HEK293 (cell line): ENCODE data around the gene DCAF7.

Experiments
- CTCF ChIA-PET: fragments of 350-600 bp; formaldehyde crosslinking; extraction: SDS; loops from one replicate; lab custom pipeline; 2021; ENCODE audit warnings: antibody characterized with exemption; lab: Yijun Ruan, JAX
- POLR2A ChIA-PET: fragments of 300-600 bp; formaldehyde crosslinking; extraction: SDS; loops from one replicate; lab custom pipeline; 2020; ENCODE audit warnings: antibody characterized with exemption, inconsistent platforms; lab: Yijun Ruan, JAX
- H3K27ac ChIP-seq: fragments of 200-500 bp; sonication (Bioruptor generic); 2 replicates; pipeline ENCODE4 v1.5.1; 2014; ENCODE audit warnings: low read depth, low read length, control low read depth, inconsistent platforms; ENCODE audit errors: extremely low read depth
- H3K36me3 ChIP-seq, 2 experiments: fragments of 200-500 bp in 1 of 2; sonication (Bioruptor generic) in 1 of 2; 1 replicate in 1 of 2; 2 replicates in 1 of 2; pipeline ENCODE4 v1.5.1; 2014 to 2017; ENCODE audit warnings: inconsistent platforms in 2 of 2, low read length in 2 of 2; ENCODE audit not compliant: control insufficient read depth in 2 of 2, insufficient read depth in 1 of 2
- H3K4me1 ChIP-seq: fragments of 200-500 bp; sonication (Bioruptor generic); 2 replicates; pipeline ENCODE4 v1.5.1; 2014; ENCODE audit warnings: mild to moderate bottlenecking, low read length, inconsistent platforms; ENCODE audit not compliant: control insufficient read depth, insufficient read depth
- H3K4me3 ChIP-seq: 2 replicates; pipeline ENCODE4 v1.5.1; 2011; ENCODE audit warnings: low read depth, mild to moderate bottlenecking, control low read depth, low read length, moderate library complexity
- H3K9me3 ChIP-seq: fragments of 200-500 bp; sonication (Bioruptor generic); 2 replicates; pipeline ENCODE4 v1.5.1; 2014; ENCODE audit warnings: low read depth, low read length, inconsistent platforms; ENCODE audit not compliant: control insufficient read depth, insufficient read depth
- GLI2 ChIP-seq: fragments of 450-650 bp; formaldehyde crosslinking; IDR thresholded peaks from 2 replicates; pipeline ENCODE4; 2017; ENCODE audit warnings: missing biosample characterization, missing genetic modification characterization, low read depth, borderline replicate concordance
- PRDM1 ChIP-seq: fragments of 450-650 bp; formaldehyde crosslinking; IDR thresholded peaks from 2 replicates; pipeline ENCODE4; 2016; ENCODE audit warnings: missing biosample characterization, missing genetic modification characterization
- WT1 ChIP-seq: fragments of 450-650 bp; formaldehyde crosslinking; IDR thresholded peaks from 2 replicates; pipeline ENCODE4 v1.5.1; 2016; ENCODE audit warnings: missing biosample characterization, missing genetic modification characterization
- YY1 ChIP-seq: fragments of 450-650 bp; formaldehyde crosslinking; IDR thresholded peaks from 2 replicates; pipeline ENCODE4 v1.5.1; 2018; ENCODE audit warnings: missing biosample characterization, missing genetic modification characterization
- ZNF274 ChIP-seq, 2 experiments: fragments of 200-500 bp in 1 of 2; fragments of 450-650 bp in 1 of 2; sonication (Bioruptor generic) in 1 of 2; formaldehyde crosslinking in 1 of 2; IDR thresholded peaks; 2 replicates each; pipeline versions ENCODE4 v1.5.1 to v1.6.1; 2014 to 2016; ENCODE audit warnings: borderline replicate concordance in 1 of 2, inconsistent platforms in 1 of 2, low read length in 1 of 2, missing biosample characterization in 1 of 2, missing genetic modification characterization in 1 of 2
- ZNF311 ChIP-seq: fragments of 450-650 bp; formaldehyde crosslinking; IDR thresholded peaks from 2 replicates; pipeline ENCODE4 v1.5.1; 2017; ENCODE audit warnings: missing biosample characterization, missing genetic modification characterization, borderline replicate concordance
- ZNF366 ChIP-seq: fragments of 450-650 bp; formaldehyde crosslinking; conservative IDR thresholded peaks from 2 replicates; pipeline ENCODE4 v1.5.1; 2016; ENCODE audit warnings: missing biosample characterization, missing genetic modification characterization
- ZNF433 ChIP-seq: fragments of 450-650 bp; formaldehyde crosslinking; IDR thresholded peaks from 2 replicates; pipeline ENCODE4 v1.5.1; 2016; ENCODE audit warnings: missing biosample characterization, missing genetic modification characterization, low read depth
- ZNF747 ChIP-seq: fragments of 450-650 bp; formaldehyde crosslinking; IDR thresholded peaks from 2 replicates; pipeline ENCODE4 v1.5.1; 2016; ENCODE audit warnings: missing biosample characterization, missing genetic modification characterization
- TF ChIP-seq, protein P1 (sequence below): fragments of 450-650 bp; formaldehyde crosslinking; IDR thresholded peaks from 2 replicates; pipeline ENCODE4 v1.5.1; 2016; ENCODE audit warnings: missing biosample characterization, missing genetic modification characterization
- TF ChIP-seq, protein P2 (sequence below): fragments of 450-650 bp; formaldehyde crosslinking; IDR thresholded peaks from 2 replicates; pipeline ENCODE4 v1.5.1; 2017; ENCODE audit warnings: missing biosample characterization, missing genetic modification characterization
- TF ChIP-seq, protein P3 (sequence below): fragments of 450-650 bp; IDR thresholded peaks from 2 replicates; pipeline ENCODE4 v1.5.1; 2018; ENCODE audit warnings: missing biosample characterization, missing genetic modification characterization
- TF ChIP-seq, protein P4 (sequence below): fragments of 450-650 bp; formaldehyde crosslinking; IDR thresholded peaks from 2 replicates; pipeline ENCODE4 v1.5.1; 2016; ENCODE audit warnings: missing biosample characterization, missing genetic modification characterization
- TF ChIP-seq, protein P5 (sequence below): fragments of 450-650 bp; formaldehyde crosslinking; IDR thresholded peaks from 2 replicates; pipeline ENCODE4 v1.5.1; 2017; ENCODE audit warnings: missing biosample characterization, missing genetic modification characterization
- TF ChIP-seq, protein P6 (sequence below): fragments of 450-650 bp; formaldehyde crosslinking; IDR thresholded peaks from 2 replicates; pipeline ENCODE4 v1.5.0; 2017; ENCODE audit warnings: missing biosample characterization, missing genetic modification characterization, borderline replicate concordance

The DCAF7 gene

DNA sequence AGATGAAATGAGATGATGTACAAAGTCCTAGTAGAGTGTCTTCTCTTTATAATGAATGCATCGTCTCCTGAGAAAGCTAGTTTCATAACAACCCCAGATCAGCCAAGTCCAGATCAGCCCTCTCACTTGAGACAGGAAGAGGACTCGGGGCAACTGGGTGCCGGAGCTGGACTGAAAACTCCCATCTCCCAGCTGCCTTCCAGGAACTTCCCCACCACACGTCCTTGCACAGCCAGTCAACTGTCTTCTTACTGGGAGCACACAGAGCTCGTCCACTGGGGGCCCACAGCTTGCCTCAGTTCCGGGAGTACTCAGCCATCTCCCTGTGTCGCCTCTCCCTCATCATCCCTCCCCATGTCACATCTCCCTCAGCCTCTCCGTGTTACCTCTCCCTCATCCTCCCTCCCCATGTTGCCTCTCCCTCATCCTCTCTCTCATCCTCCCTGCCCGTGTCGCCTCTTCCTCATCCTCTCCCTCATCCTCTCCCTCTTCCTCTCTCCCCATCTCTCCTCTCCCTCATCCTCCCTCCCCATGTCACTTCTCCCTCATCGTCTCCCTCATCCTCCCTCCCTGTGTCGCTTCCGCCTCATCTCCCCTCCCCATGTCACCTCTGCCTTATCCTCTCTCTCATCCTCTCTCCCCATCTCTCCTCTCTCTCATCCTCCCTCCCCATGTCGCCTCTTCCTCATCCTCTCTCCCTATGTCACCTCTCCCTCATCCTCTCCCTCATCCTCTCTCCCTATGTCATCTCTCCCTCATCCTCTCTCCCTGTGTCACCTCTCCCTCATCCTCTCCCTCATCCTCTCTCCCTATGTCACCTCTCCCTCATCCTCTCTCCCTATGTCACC lies 49.5 kb upstream of the DCAF7 start:
- Histone ChIP-seq H3K27ac (no peak overlapping the region), H3K36me3 (no peaks in the 10 kb centered on the region), H3K9me3 (no peaks in the 10 kb centered on the region), H3K4me3 (no peak overlapping the region), H3K4me1 (no peaks in the 10 kb centered on the region)
- ChIA-PET POLR2A (no interaction called here), CTCF (interaction anchor here (1.1 kb wide), 1 partner anchor 12 kb away, joined by 3 read pairs; no protein-coding TSS in a partner anchor)
- TF ChIP-seq ZNF366 (0 out of 2 replicates have a peak, but pooled peaks have one; percentile 21), PRDM1 (tag by site-specific recombination) (0 out of 2 replicates have a peak, but pooled peaks have one; percentile 21), ZNF274 (IDR thresholded peaks at IDR 0.05; ENCODE audit: low read length) (no peak), ZNF274 (tag by site-specific recombination; IDR thresholded peaks at IDR 0.05; ENCODE audit: borderline replicate concordance) (no peak), ZNF433 (tag by site-specific recombination) (no peak), ZNF747 (tag by site-specific recombination) (no peak), ZNF311 (0 out of 2 replicates have a peak, but pooled peaks have one; percentile 41), GLI2 (tag by site-specific recombination) (no peak), WT1 (tag by site-specific recombination) (0 out of 2 replicates have a peak, but pooled peaks have one; percentile 17), YY1 (tag by site-specific recombination) (no peak)
- TF ChIP-seq, protein P1, sequence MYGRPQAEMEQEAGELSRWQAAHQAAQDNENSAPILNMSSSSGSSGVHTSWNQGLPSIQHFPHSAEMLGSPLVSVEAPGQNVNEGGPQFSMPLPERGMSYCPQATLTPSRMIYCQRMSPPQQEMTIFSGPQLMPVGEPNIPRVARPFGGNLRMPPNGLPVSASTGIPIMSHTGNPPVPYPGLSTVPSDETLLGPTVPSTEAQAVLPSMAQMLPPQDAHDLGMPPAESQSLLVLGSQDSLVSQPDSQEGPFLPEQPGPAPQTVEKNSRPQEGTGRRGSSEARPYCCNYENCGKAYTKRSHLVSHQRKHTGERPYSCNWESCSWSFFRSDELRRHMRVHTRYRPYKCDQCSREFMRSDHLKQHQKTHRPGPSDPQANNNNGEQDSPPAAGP (tag by site-specific recombination), result peak; percentile 43; the same call in 1 of the 2 replicates
- TF ChIP-seq, protein P2, sequence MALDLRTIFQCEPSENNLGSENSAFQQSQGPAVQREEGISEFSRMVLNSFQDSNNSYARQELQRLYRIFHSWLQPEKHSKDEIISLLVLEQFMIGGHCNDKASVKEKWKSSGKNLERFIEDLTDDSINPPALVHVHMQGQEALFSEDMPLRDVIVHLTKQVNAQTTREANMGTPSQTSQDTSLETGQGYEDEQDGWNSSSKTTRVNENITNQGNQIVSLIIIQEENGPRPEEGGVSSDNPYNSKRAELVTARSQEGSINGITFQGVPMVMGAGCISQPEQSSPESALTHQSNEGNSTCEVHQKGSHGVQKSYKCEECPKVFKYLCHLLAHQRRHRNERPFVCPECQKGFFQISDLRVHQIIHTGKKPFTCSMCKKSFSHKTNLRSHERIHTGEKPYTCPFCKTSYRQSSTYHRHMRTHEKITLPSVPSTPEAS (tag by site-specific recombination), result no peak
- TF ChIP-seq, protein P3, sequence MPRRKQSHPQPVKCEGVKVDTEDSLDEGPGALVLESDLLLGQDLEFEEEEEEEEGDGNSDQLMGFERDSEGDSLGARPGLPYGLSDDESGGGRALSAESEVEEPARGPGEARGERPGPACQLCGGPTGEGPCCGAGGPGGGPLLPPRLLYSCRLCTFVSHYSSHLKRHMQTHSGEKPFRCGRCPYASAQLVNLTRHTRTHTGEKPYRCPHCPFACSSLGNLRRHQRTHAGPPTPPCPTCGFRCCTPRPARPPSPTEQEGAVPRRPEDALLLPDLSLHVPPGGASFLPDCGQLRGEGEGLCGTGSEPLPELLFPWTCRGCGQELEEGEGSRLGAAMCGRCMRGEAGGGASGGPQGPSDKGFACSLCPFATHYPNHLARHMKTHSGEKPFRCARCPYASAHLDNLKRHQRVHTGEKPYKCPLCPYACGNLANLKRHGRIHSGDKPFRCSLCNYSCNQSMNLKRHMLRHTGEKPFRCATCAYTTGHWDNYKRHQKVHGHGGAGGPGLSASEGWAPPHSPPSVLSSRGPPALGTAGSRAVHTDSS, result no peak
- TF ChIP-seq, protein P4, sequence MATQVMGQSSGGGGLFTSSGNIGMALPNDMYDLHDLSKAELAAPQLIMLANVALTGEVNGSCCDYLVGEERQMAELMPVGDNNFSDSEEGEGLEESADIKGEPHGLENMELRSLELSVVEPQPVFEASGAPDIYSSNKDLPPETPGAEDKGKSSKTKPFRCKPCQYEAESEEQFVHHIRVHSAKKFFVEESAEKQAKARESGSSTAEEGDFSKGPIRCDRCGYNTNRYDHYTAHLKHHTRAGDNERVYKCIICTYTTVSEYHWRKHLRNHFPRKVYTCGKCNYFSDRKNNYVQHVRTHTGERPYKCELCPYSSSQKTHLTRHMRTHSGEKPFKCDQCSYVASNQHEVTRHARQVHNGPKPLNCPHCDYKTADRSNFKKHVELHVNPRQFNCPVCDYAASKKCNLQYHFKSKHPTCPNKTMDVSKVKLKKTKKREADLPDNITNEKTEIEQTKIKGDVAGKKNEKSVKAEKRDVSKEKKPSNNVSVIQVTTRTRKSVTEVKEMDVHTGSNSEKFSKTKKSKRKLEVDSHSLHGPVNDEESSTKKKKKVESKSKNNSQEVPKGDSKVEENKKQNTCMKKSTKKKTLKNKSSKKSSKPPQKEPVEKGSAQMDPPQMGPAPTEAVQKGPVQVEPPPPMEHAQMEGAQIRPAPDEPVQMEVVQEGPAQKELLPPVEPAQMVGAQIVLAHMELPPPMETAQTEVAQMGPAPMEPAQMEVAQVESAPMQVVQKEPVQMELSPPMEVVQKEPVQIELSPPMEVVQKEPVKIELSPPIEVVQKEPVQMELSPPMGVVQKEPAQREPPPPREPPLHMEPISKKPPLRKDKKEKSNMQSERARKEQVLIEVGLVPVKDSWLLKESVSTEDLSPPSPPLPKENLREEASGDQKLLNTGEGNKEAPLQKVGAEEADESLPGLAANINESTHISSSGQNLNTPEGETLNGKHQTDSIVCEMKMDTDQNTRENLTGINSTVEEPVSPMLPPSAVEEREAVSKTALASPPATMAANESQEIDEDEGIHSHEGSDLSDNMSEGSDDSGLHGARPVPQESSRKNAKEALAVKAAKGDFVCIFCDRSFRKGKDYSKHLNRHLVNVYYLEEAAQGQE (tag by site-specific recombination), result no peak
- TF ChIP-seq, protein P5, sequence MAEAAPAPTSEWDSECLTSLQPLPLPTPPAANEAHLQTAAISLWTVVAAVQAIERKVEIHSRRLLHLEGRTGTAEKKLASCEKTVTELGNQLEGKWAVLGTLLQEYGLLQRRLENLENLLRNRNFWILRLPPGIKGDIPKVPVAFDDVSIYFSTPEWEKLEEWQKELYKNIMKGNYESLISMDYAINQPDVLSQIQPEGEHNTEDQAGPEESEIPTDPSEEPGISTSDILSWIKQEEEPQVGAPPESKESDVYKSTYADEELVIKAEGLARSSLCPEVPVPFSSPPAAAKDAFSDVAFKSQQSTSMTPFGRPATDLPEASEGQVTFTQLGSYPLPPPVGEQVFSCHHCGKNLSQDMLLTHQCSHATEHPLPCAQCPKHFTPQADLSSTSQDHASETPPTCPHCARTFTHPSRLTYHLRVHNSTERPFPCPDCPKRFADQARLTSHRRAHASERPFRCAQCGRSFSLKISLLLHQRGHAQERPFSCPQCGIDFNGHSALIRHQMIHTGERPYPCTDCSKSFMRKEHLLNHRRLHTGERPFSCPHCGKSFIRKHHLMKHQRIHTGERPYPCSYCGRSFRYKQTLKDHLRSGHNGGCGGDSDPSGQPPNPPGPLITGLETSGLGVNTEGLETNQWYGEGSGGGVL (tag by site-specific recombination), result peak; percentile 61
- TF ChIP-seq, protein P6, sequence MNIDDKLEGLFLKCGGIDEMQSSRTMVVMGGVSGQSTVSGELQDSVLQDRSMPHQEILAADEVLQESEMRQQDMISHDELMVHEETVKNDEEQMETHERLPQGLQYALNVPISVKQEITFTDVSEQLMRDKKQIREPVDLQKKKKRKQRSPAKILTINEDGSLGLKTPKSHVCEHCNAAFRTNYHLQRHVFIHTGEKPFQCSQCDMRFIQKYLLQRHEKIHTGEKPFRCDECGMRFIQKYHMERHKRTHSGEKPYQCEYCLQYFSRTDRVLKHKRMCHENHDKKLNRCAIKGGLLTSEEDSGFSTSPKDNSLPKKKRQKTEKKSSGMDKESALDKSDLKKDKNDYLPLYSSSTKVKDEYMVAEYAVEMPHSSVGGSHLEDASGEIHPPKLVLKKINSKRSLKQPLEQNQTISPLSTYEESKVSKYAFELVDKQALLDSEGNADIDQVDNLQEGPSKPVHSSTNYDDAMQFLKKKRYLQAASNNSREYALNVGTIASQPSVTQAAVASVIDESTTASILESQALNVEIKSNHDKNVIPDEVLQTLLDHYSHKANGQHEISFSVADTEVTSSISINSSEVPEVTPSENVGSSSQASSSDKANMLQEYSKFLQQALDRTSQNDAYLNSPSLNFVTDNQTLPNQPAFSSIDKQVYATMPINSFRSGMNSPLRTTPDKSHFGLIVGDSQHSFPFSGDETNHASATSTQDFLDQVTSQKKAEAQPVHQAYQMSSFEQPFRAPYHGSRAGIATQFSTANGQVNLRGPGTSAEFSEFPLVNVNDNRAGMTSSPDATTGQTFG (tag by site-specific recombination), result 0 out of 2 replicates have a peak, but pooled peaks have one; percentile 57
